ENCODE data around the gene LRP2BP. TPM values are rescaled to one million over a fixed set of nuclear protein-coding genes. Genes with fewer than 3 reads are reported as not detected.

LRP2BP gene
- total and polyA plus RNA-seq, 2 of the 13 experiments (the other 11 are each of a cell fraction or from before 2014, with no cell fraction given), result 0.22 to 0.29 TPM

- TF ChIP-seq ZBTB10 (CRISPR knock-in tag; IDR thresholded peaks at IDR 0.05; ENCODE audit: borderline replicate concordance), result no peak
These were observed 16.7 kb upstream of the LRP2BP start (continued) for GRCh38 chr4:185412412-185412811.

GRCh38 chr4:185411849-185412248 is 16.1 kb upstream of the LRP2BP start:
- 96% methylated on average over 5 of the region's 5 CpGs for WGBS (ENCODE audit: low lambda C conversion rate)
- Histone ChIP-seq H3K27me3 (ENCODE audit: control insufficient read depth in 1 of 2, insufficient read depth in 2 of 2, low read length in 2 of 2) (no peaks in the 10 kb centered on the region), H3K27ac (ENCODE audit: extremely low read length, insufficient read depth, low read length) (no peak overlapping the region), H3K4me2 (ENCODE audit: low read depth, low read length) (no peak overlapping the region), H3K4me3 (replicated peaks in 1 of 3; ENCODE audit: insufficient read depth in 1 of 3, low read depth in 2 of 3, low read length in 3 of 3) (no peak overlapping the region), H3K79me2 (ENCODE audit: insufficient read depth, low read length) (no peaks in the 10 kb centered on the region), H3K4me1 (ENCODE audit: insufficient read depth, low read length) (no peaks in the 10 kb centered on the region), H3K9me3 (ENCODE audit: low read length) (no peaks in the 10 kb centered on the region), H2AFZ (ENCODE audit: low read length) (no peak overlapping the region), H3K9ac (ENCODE audit: insufficient read depth, low read depth, low read length) (no peak overlapping the region), H3K36me3 (replicated peaks in 1 of 2; ENCODE audit: control insufficient read depth in 1 of 2, insufficient read depth in 2 of 2, low read length in 2 of 2) (peaks cover 3 to 31% of the 10 kb centered on the region in 2 experiments; a peak in 4 of 5 replicates), H4K20me1 (ENCODE audit: insufficient read depth, low read length) (no peaks in the 10 kb centered on the region)
- intact Hi-C loops (cut with micrococcal nuclease; ENCODE audit: unreplicated experiment), result no loop called here
- CTCF ChIA-PET (ENCODE audit: low intra/inter-chr PET ratio, low total read pairs), result no interaction called here
- in situ Hi-C loops (cut with HindIII; ENCODE audit: extremely low pct_ligation_motif_present, low pct_unique_long_range_greater_than_20kb), result no loop called here
- ATAC-seq, result no peak
- TF ChIP-seq KDM3A (CRISPR knock-in tag; IDR thresholded peaks at IDR 0.05; ENCODE audit: low read depth), result no peak
- no peak for TF ChIP-seq NAIF1 (CRISPR knock-in tag; IDR thresholded peaks at IDR 0.05; ENCODE audit: borderline replicate concordance)
- no peak for TF ChIP-seq KDM6A (CRISPR knock-in tag; IDR thresholded peaks at IDR 0.05; ENCODE audit: low read depth)
- TF ChIP-seq JDP2 (CRISPR knock-in tag; IDR thresholded peaks at IDR 0.05; ENCODE audit: borderline replicate concordance), result no peak
- no TSS peak for BruUV-seq (replicated peaks)
- no peak for DNase-seq (ENCODE audit: low spot score)
- POLR2A ChIA-PET, result no interaction called here
- FAIRE-seq, result no peak

Data from HepG2 (cell line).